SK-N-SH (cell line): ENCODE results near the gene BRD9.

Experiments used
- CHD2 ChIP-seq: fragments of 150-350 bp; IDR thresholded peaks from 2 replicates; pipeline ENCODE4 v1.6.1; 2018; ENCODE audit warnings: low read length; ENCODE audit not compliant: partially characterized antibody
- CTCF ChIP-seq: fragments of 200-600 bp; sonication (generic); IDR thresholded peaks from 2 replicates; pipeline ENCODE4 v1.6.1; 2017; ENCODE audit warnings: antibody characterized with exemption, mild to moderate bottlenecking, moderate library complexity
- MAX ChIP-seq: IDR thresholded peaks from 2 replicates; pipeline ENCODE4 v1.4.0; 2012; ENCODE audit warnings: low read depth
- NRF1 ChIP-seq: IDR thresholded peaks from 2 replicates; pipeline ENCODE4 v1.6.1; 2012; ENCODE audit warnings: low read depth, mild to moderate bottlenecking, low read length
- POLR2AphosphoS5 ChIP-seq: IDR thresholded peaks from 2 replicates; pipeline ENCODE4 v1.6.1; 2012; ENCODE audit warnings: low read depth, low read length
- REST ChIP-seq: IDR thresholded peaks from 2 replicates; pipeline ENCODE4 v1.6.1; 2012; ENCODE audit warnings: mild to moderate bottlenecking, low read depth, low read length, moderate library complexity
- SIN3A ChIP-seq: IDR thresholded peaks from 2 replicates; pipeline ENCODE4 v1.6.1; 2012; ENCODE audit warnings: low read depth, mild to moderate bottlenecking, low read length, moderate library complexity, borderline replicate concordance
- TAF1 ChIP-seq: IDR thresholded peaks from 2 replicates; pipeline ENCODE4 v1.6.1; 2012; ENCODE audit warnings: low read depth, mild to moderate bottlenecking, low read length, moderate library complexity, borderline replicate concordance
- TEAD4 ChIP-seq: IDR thresholded peaks from 2 replicates; pipeline ENCODE4 v1.4.0; 2012; ENCODE audit warnings: mild to moderate bottlenecking, borderline replicate concordance; ENCODE audit not compliant: insufficient read depth

GRCh38 chr5:852018-852417 lies 40.6 kb downstream of the BRD9 start:
- no peak for TF ChIP-seq CTCF
- no peak for TF ChIP-seq SIN3A
- no peak for TF ChIP-seq TAF1
- TF ChIP-seq MAX: no peak
- TF ChIP-seq CHD2: no peak
- TF ChIP-seq TEAD4: no peak
- no peak for TF ChIP-seq REST
- no peak for TF ChIP-seq NRF1
- TF ChIP-seq POLR2AphosphoS5: no peak
